ENCODE measurements around the gene P3R3URF.

DNA sequence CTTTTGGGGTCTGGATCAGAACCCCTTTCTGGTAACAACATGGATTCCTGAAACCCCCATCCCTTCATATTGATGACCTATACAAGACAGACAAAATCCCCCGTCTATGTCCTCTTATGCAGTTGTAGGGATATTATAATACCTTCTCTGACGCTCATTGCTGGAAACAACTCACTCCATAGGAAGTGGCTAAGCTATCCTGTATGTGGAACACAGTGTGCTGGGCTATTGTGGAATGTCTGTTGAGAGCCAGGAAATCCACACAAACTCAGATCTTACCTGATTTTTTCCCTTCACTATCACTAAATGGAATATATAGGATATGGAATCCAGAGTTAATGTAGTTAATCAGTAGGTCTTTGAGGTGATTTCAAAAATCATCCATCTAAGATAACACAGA lies 26.2 kb downstream of the P3R3URF start:
- no peak for TF ChIP-seq EZH2 (IDR thresholded peaks at IDR 0.05)
- no peak for TF ChIP-seq CTCF (IDR thresholded peaks at IDR 0.05)

All from neural progenitor cell (in vitro differentiated cells).